8988T (cell line): ENCODE results near the gene WDR59.
"Not testable (repeated sequence)": the region's sequence is repeated elsewhere in the genome, so short reads cannot be mapped to it uniquely, and the experiment has no call there.

Experiments
- DNase-seq: peaks from one replicate; pipeline ENCODE4 v3.0.0; 2011

WDR59 gene

GRCh38 chr16:74954763-74955162 lies 30.2 kb downstream of the WDR59 start:
- DNase-seq: no peak

DNA sequence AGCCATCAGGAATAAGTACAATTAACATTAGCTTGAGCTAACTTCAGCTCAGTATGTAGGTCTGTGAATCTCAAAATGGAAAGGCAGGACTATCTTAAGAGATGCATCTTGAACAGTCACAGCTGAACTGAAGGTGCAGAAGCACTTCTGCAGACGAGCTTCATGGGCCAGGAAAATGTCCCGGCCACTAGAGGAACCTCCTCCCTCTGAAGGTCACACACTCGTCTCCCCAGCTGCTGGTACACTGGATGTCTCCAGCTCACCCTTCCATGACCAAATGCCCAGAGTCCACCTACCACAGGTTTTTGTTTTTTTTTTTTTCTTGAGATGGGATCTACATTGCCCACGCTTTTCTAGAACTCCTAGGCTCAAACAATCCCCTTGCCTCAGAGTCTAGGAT lies 33.2 kb downstream of the WDR59 start:
- no peak for DNase-seq

GRCh38 chr16:74951206-74951605 lies 33.7 kb downstream of the WDR59 start:
- no peak for DNase-seq

DNA sequence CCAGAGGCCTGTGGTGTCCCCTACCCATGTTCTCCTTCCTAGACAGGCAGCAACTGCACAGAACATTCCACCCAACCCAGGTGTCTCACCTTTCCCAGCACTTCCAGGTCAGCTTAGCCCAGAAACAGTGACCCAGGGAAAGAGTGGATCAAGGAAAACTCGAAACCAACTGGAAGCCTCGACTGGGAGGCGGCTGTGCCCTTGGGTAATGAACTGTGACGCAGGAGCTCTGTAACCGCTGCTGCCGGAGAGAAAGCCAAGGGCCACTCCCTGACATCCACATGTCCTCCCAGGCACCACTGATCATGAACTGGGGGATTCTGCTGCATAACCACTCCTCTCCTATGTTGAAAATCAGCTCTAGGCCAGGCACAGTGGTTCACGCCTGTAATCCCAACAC lies 34.4 kb downstream of the WDR59 start:
- no peak for DNase-seq

- DNase-seq: no peak
Observed at GRCh38 chr16:74949309-74949708, 35.6 kb downstream of the WDR59 start.

- no peak for DNase-seq
Observed at GRCh38 chr16:74944466-74944865, 40.5 kb downstream of the WDR59 start.

DNA sequence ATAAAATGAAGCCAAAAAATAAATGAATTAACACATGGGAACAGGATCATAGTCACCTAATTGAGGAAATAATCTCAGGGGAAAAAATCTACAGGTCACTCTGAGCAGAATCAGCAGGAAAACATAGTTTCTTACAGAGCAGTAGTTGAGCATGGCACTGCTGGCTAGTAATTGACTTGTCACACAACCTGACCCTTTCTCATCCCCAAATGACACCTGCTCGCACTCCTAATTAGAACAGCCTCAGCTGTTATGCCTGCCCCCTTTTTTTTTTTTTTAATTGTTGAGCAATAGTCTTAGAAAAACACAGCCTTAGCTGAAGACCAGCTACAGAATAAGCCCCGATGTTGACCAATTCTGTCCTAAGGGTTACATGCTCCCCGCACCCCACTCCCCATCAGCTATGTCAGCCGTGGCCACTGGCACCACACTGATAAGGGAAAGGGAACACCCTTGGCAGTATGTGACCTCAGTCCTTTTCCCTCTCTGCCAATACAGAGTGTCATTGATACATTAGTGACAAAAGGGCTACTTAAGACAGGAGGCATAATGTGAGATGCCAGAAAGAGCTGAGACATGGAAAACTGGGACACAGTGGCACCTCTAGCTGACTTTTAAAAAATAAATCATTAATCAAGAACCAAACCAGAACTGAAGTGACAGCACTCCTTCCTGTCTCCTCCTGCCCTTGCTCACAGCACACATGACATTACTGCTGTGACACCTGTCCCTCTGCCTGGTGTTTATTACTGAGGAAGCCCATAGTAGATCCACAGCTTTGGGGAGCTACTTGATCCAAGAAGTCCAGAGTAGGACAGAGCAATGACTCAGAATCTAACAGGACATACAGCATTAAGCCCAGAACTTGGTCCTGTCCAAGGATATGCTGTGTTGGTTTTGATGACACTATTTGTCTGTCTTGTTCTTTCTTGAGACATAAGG lies 41.7 kb downstream of the WDR59 start:
- DNase-seq: no peak

- DNase-seq: no peak
Observed at GRCh38 chr16:74942566-74942965, 42.4 kb downstream of the WDR59 start.

DNA sequence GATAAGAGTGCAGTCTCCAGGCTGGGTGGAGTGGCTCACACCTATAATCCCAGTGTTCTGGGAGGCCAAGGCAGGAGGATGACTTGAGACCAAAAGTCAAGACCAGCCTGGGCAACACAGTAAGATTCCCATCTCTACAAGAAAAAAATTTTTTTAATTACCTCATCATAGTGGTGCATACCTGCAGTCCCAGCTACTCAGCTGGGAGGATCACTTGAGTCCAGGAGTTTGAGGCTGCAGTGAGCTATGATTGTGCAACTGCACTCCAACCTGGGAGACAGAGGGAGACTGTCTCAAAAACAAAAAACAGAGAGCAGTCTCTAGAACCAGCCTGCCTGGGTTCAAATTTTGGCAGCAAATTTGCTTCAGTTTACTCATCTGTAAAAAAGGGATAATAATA lies 45.2 kb downstream of the WDR59 start:
- no peak for DNase-seq

DNA sequence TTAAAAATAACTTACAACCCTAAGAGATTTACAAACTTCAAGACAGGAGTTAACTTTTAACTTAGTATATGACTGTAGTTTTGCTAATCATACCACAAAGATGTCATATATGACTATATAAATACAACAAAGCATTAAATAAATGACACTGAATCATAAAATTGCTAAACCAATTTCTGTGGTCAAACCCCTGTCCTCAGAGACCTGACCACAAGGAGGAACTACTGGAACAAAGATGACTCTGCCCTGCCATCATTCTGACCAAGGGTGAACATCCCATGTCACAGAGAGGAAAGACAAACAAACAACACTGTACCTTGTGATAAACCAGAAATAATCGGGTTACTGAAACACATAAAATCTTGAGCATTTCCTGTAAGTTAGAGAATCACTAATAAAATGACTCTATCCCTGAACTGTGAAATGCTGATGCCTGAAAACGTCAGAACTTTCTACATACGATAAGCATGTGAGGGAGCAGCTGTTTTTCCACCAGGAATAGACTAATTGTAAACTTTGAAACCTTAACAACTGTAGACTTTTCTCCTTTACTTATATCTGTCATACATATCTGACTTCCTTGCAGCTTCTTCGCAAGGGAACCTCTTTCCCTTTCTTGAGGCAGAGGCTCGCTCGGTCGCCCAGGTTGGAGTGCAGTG lies 47.9 kb downstream of the WDR59 start:
- no peak for DNase-seq

DNA sequence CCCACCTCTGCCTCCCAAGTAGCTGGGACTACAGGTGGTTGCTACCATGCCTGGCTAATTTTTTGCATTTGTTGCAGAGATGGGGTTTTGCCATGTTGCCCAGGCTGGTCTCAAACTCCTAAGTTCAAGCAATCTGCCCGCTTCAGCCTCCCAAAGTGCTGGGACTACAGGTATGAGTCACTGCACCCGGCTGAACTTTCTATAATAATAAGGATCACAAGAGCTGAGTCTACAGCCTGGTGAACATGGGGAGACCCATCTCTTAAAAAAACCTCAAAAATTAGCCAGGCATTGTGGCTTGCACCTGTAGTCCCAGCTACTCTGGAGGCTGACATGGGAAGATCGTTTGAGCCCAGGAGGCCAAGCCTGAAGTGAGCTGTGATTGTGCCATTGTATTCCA lies 53.5 kb downstream of the WDR59 start:
- DNase-seq: no peak

DNA sequence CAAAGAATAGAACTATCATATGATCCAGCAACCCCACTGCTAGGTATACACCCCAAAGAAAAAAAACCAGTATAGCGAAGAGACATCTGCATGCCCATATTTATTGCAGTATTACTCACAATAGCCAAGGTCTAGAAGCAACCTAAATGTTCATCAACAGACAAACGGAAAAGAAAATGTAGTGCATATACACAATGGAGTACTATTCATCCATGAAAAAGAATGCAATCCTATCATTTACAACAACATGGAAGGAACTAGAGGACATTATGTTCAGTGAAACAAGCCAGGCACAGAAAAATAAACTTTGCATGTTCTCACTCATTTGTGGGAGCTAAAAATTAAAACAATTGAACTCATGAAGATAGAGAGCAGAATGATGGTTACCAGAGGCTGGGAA lies 55.3 kb downstream of the WDR59 start:
- no peak for DNase-seq

GRCh38 chr16:74926805-74927204 lies 58.1 kb downstream of the WDR59 start:
- DNase-seq: no peak

DNA sequence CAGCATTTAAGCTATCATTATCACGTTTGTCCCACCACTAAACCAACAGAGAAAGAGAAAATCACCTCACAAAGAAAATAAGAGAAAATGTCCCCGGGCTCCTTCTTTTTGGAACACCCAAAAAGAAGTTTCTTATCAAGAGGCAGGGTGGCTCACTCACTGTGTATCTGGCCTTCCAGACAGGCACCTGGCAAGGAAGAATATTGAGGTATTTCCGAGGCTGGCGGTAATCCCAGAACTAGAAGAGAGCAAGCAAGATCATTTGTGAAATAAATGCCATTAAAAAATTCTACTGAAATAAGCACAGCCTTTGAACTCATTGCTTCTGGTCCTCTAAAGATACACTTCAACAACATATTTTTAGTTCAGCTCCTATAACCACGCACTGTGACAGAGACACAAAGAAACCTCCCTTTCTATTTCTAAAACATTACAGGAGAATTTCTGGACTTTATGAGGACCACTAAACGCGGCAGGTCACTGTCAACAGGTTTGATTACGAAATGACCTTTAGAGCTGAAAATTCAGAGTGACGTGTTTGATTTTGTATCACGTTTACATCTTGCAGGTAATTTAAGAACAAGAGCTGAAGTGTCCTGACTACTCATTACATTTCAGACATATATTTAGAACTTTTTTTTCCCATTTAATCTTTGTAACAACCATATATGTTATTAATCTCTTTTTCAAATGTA lies 61.0 kb downstream of the WDR59 start:
- no peak for DNase-seq

DNA sequence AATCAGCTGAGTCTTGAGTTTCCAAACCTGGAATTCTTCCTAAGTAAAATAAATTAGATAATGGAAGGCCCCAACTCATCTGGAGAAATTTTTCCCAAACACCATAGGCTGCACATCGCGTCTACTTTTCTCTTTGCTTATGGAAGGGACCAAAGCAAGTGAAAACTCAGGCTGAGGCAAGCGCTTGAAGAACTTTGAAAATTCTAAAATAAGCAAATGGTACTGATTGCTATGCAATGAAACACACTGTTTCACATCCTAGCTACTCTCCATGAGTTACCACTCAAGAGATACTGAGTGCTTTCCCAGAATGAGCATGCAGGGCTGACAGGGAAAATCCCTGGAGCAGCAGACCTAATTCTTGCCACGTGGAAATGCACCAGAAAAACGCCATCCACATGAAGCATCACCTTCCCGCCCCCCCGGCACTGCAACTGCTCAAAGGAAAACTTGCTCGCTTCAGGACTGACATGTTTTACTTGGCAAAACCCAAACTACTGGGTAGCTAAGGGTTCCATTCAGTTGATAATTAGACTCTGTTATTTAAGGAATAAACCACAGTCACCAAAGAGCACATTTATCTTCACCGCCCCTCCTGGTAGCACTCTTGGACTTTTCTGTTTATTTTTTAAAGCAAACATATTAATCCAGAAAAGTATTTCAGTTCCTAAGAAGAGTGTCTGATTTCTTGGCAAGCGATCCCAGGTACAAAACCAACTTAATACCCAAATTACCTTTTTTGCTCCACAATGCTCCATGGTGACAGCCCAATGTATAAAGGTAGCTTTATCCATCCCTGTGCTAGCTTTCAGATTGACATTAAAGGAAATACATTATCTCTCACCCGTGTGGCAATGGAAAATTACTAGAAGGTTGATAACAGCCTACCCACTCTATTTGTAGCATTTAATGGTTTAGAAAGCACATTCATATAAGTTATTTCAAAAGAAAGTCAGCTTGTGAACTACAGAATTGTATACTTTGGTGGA lies 62.5 kb downstream of the WDR59 start:
- DNase-seq: no peak

DNA sequence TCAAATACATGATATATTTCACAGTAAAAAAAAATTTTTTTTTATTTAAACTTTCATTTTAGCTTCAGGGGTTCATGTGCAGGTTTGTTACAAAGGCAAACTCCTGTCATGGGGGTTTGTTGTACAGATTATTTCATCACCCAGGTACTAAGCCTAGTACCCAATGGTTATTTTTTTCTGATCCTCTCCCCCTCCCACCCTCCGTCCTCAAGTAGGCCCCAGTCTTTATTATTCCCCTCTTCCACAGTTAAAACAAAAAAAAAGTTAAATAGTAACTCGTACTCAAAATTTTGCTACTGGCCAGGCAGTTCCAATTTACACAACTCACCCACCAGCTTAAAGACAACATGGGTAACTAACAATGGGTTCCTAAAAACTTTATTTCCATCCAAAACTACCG lies 63.9 kb downstream of the WDR59 start:
- no peak for DNase-seq

GRCh38 chr16:74909665-74910064 lies 75.3 kb downstream of the WDR59 start:
- DNase-seq: no peak

- not testable (repeated sequence) for DNase-seq
Observed at GRCh38 chr16:74908759-74909158, 76.2 kb downstream of the WDR59 start.

DNA sequence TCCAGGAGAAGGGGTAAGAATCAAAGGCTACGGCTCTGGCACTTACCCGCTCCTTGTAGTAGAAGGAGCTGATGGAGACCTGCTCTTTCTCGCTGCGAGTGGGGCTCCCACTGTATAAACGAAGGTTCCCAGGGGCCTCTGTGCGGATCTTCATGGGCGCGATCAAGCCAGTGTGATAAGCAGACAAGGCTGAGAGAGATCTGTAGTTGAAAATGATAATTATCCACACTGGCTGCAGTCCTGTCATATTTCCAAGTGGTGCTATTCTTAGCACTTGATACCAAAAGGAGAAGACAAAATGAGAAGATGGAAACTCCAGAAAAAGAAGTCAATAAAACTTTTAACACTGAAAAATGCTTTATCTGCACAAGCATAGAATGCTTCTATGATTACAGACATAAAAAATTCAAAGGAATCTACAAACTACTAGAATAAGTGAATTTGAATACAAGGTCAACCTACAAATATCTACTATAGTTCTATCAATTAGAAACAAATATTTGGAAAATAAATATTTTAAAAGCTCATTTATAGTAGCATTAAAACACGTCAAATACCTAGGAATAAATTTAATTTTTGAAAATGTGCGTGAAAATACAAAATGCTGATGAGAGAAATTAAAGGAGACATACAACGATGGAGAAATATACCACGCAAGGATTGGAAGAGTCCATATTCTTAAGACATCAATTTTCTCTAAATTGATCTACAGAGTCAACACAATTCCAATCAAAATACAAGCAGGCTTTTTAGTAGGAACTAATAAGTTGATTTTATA lies 80.8 kb downstream of the WDR59 start:
- no peak for DNase-seq

GRCh38 chr16:74903120-74903519 lies 81.8 kb downstream of the WDR59 start:
- DNase-seq: no peak

DNA sequence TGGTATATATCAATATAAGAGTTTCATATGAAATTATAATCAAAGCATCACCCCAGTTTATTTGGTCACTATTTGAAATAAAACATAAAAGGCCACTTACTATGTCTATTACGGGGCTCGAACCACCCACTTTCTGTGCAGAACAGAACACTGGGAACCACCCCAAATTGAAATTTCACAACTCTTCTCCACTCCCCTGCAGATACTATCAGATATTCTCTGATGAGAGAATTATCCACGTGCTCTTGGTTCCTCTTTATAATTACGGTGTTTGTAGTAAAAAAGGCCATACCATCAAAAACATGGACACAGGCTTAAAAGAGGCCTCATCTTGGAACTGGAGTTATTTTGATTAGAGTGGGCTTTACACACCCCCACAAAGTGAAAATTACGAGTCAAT lies 82.8 kb downstream of the WDR59 start:
- no peak for DNase-seq

GRCh38 chr16:74901606-74902005 lies 83.3 kb downstream of the WDR59 start:
- DNase-seq: no peak
